Measurements from ENCODE around the gene PARD3. TPM values are rescaled to one million over a fixed set of nuclear protein-coding genes. Genes with fewer than 3 reads are reported as not detected.

PARD3 gene
- total RNA-seq, 1 experiment from 2014 or later, result 154 TPM

- no peaks in the 10 kb centered on the region for H4K20me1 ChIP-seq (ENCODE audit: low read length)
- H3K4me1 ChIP-seq (ENCODE audit: insufficient read depth, low read length), result peaks cover 16% of the 10 kb centered on the region
- no peak overlapping the region for H3K4me2 ChIP-seq (ENCODE audit: low read length)
- no peaks in the 10 kb centered on the region for H3K9me3 ChIP-seq (ENCODE audit: low read length)
- no peaks in the 10 kb centered on the region for H3K36me3 ChIP-seq (ENCODE audit: low read depth, low read length)
- no peaks in the 10 kb centered on the region for H3K9me2 ChIP-seq (replicated peaks; ENCODE audit: low read length)
- CTCF ChIA-PET, result no interaction called here
- H3K4me3 ChIP-seq (ENCODE audit: low read length), result no peak overlapping the region
- intact Hi-C loops (cut with micrococcal nuclease), result no loop called here
- H2AFZ ChIP-seq (ENCODE audit: low read length), result no peak overlapping the region
- DNase-seq (no peak), ATAC-seq (no peak)
- no peaks in the 10 kb centered on the region for H3F3A ChIP-seq (ENCODE audit: low read length, unreplicated experiment)
- H3K27me3 ChIP-seq (ENCODE audit: low read length), result no peaks in the 10 kb centered on the region
- BruUV-seq (replicated peaks), result no TSS peak
- TF ChIP-seq EZH2phosphoT487 (IDR thresholded peaks at IDR 0.05; ENCODE audit: borderline replicate concordance, low read length) (no peak), CTCF (conservative IDR thresholded peaks at IDR 0.05; ENCODE audit: low read depth, low read length) (no peak), EZH2 (IDR thresholded peaks at IDR 0.05; ENCODE audit: low read length, unreplicated experiment) (no peak)
- H3K79me2 ChIP-seq (ENCODE audit: low read length), result no peaks in the 10 kb centered on the region
- H3K9ac ChIP-seq (ENCODE audit: low read length), result no peak overlapping the region
- no peak overlapping the region for H3K27ac ChIP-seq (ENCODE audit: low read length)
- POLR2A ChIA-PET (ENCODE audit: unreplicated experiment), result interaction anchor here (0.6 kb wide), 4 partner anchors 45 to 179 kb away, joined by 3 to 7 read pairs (median 4); no protein-coding TSS in a partner anchor
Observed at GRCh38 chr10:34347131-34347530, 468.0 kb downstream of the PARD3 start.

GRCh38 chr10:34346516-34347100 is 468.5 kb downstream of the PARD3 start:
- no peaks in the 10 kb centered on the region for H3K36me3 ChIP-seq (ENCODE audit: low read depth, low read length)
- TF ChIP-seq EZH2phosphoT487 (IDR thresholded peaks at IDR 0.05; ENCODE audit: borderline replicate concordance, low read length) (no peak), CTCF (conservative IDR thresholded peaks at IDR 0.05; ENCODE audit: low read depth, low read length) (no peak), EZH2 (IDR thresholded peaks at IDR 0.05; ENCODE audit: low read length, unreplicated experiment) (no peak)
- intact Hi-C loops (cut with micrococcal nuclease), result no loop called here
- H3K9ac ChIP-seq (ENCODE audit: low read length), result no peak overlapping the region
- no peak overlapping the region for H2AFZ ChIP-seq (ENCODE audit: low read length)
- H3K4me1 ChIP-seq (ENCODE audit: insufficient read depth, low read length), result peaks cover 16% of the 10 kb centered on the region
- no peak overlapping the region for H3K4me3 ChIP-seq (ENCODE audit: low read length)
- no peaks in the 10 kb centered on the region for H3K9me2 ChIP-seq (replicated peaks; ENCODE audit: low read length)
- H3K27me3 ChIP-seq (ENCODE audit: low read length), result no peaks in the 10 kb centered on the region
- H3K4me2 ChIP-seq (ENCODE audit: low read length), result no peak overlapping the region
- H3F3A ChIP-seq (ENCODE audit: low read length, unreplicated experiment), result no peaks in the 10 kb centered on the region
- H4K20me1 ChIP-seq (ENCODE audit: low read length), result no peaks in the 10 kb centered on the region
- CTCF ChIA-PET, result no interaction called here
- H3K79me2 ChIP-seq (ENCODE audit: low read length), result no peaks in the 10 kb centered on the region
- no TSS peak for BruUV-seq (replicated peaks)
- no peak for DNase-seq
- H3K27ac ChIP-seq (ENCODE audit: low read length), result no peak overlapping the region
- H3K9me3 ChIP-seq (ENCODE audit: low read length), result no peaks in the 10 kb centered on the region
- no peak for ATAC-seq
- POLR2A ChIA-PET (ENCODE audit: unreplicated experiment), result interaction anchor here (0.6 kb wide), 2 partner anchors 98 to 172 kb away, joined by 3 to 7 read pairs; no protein-coding TSS in a partner anchor

- H4K20me1 ChIP-seq (ENCODE audit: low read length), result no peaks in the 10 kb centered on the region
- H3K9me2 ChIP-seq (replicated peaks; ENCODE audit: low read length), result no peaks in the 10 kb centered on the region
- H3K27ac ChIP-seq (ENCODE audit: low read length), result no peak overlapping the region
- intact Hi-C loops (cut with micrococcal nuclease), result no loop called here
- no peaks in the 10 kb centered on the region for H3K27me3 ChIP-seq (ENCODE audit: low read length)
- H3K4me2 ChIP-seq (ENCODE audit: low read length), result no peak overlapping the region
- POLR2A ChIA-PET (ENCODE audit: unreplicated experiment), result interaction anchor here (0.6 kb wide), 1 partner anchor 1096 kb away, joined by 4 read pairs; no protein-coding TSS in a partner anchor
- H2AFZ ChIP-seq (ENCODE audit: low read length), result no peak overlapping the region
- no peaks in the 10 kb centered on the region for H3F3A ChIP-seq (ENCODE audit: low read length, unreplicated experiment)
- no peaks in the 10 kb centered on the region for H3K79me2 ChIP-seq (ENCODE audit: low read length)
- H3K9ac ChIP-seq (ENCODE audit: low read length), result no peak overlapping the region
- no peak overlapping the region for H3K4me3 ChIP-seq (ENCODE audit: low read length)
- peaks cover 16% of the 10 kb centered on the region for H3K4me1 ChIP-seq (ENCODE audit: insufficient read depth, low read length)
- BruUV-seq (replicated peaks), result no TSS peak
- TF ChIP-seq EZH2 (IDR thresholded peaks at IDR 0.05; ENCODE audit: low read length, unreplicated experiment) (no peak), CTCF (conservative IDR thresholded peaks at IDR 0.05; ENCODE audit: low read depth, low read length) (no peak), EZH2phosphoT487 (IDR thresholded peaks at IDR 0.05; ENCODE audit: borderline replicate concordance, low read length) (no peak)
- CTCF ChIA-PET, result no interaction called here
- no peaks in the 10 kb centered on the region; the same call in 1 of the 2 replicates for H3K36me3 ChIP-seq (ENCODE audit: low read depth, low read length)
- H3K9me3 ChIP-seq (ENCODE audit: low read length), result no peaks in the 10 kb centered on the region
- ATAC-seq (no peak), DNase-seq (no peak)
Observed at GRCh38 chr10:34345383-34345782, 469.7 kb downstream of the PARD3 start.
